ENCODE measurements around the gene FCHSD2. TPM values are rescaled to one million over a fixed set of nuclear protein-coding genes. Genes with fewer than 3 reads are reported as not detected.

Gene FCHSD2
- total and polyA plus RNA-seq, 2 of the 13 experiments (the other 11 are each of a cell fraction or from before 2014, with no cell fraction given), result 20.5 to 24.8 TPM

DNA sequence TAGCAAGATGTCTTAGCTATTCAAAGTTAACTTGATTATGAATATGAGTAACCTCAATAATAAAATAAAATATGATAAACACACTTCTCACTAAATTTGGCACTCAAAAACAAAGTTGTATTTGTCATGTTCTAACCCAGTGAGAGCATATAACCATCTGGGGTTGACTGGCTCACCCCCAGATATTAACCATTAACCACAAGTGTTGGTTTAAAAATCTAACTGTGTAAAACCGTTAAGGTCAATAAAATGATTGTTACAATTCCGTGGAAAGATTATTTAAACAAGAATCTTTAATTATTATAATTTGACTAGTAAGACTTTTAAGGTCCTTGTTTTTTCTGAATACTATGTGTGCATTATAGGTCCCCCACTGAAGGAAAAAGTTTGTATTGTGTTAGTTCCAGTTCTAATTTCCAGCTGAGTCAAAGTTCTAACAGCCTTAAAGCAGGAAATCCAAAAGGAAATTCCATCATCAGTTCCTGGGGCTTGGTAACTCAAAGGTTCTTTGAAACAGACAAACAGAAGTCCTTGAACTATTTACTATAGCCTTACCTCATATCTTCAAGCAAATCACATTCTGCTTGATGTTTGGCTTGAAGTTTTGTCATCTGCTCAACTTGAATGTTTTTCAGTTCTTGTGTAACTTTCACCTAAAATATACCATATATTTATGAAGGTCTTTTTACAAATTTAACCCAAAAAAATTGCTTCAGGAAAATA is 2.5 kb downstream of the FCHSD2 start (continued):
- TF ChIP-seq ZC3H13 (CRISPR knock-in tag; IDR thresholded peaks at IDR 0.05), result no peak
- no peak for TF ChIP-seq ZNF280B (CRISPR knock-in tag; IDR thresholded peaks at IDR 0.05; ENCODE audit: borderline replicate concordance)
- TF ChIP-seq CREM (IDR thresholded peaks at IDR 0.05), result peak; percentile 59; the same call in 1 of the 2 replicates
- TF ChIP-seq CREM (CRISPR knock-in tag; IDR thresholded peaks at IDR 0.05), result no peak
- TF ChIP-seq MBNL3 (CRISPR knock-in tag; conservative IDR thresholded peaks at IDR 0.05), result no peak
- TF ChIP-seq TCF12 (IDR thresholded peaks at IDR 0.05), result no peak
- TF ChIP-seq TCF12 (CRISPR knock-in tag; IDR thresholded peaks at IDR 0.05), result no peak
- no peak for TF ChIP-seq STAG1 (CRISPR knock-in tag; IDR thresholded peaks at IDR 0.05)
- no peak for TF ChIP-seq FOXK1 (CRISPR knock-in tag; IDR thresholded peaks at IDR 0.05; ENCODE audit: borderline replicate concordance, low read depth)
- no peak for TF ChIP-seq CENPX (CRISPR knock-in tag; IDR thresholded peaks at IDR 0.05)
- TF ChIP-seq ZNF251 (CRISPR knock-in tag; IDR thresholded peaks at IDR 0.05), result no peak

- no peak overlapping the region for H3K27ac ChIP-seq (ENCODE audit: extremely low read length, insufficient read depth, low read length)
- ChIA-PET POLR2A (no interaction called here), CTCF (ENCODE audit: low intra/inter-chr PET ratio, low total read pairs) (interaction anchor here (1.0 kb wide), 1 partner anchor 40 kb away, joined by 4 read pairs; no protein-coding TSS in a partner anchor)
- H3K27me3 ChIP-seq (ENCODE audit: control insufficient read depth in 1 of 2, insufficient read depth in 2 of 2, low read length in 2 of 2), result no peaks in the 10 kb centered on the region; a peak in 1 of 5 replicates
- TF ChIP-seq MAFF (IDR thresholded peaks at IDR 0.05; ENCODE audit: low read depth, low read length), result peak; percentile 91
- TF ChIP-seq JUND (CRISPR knock-in tag; IDR thresholded peaks at IDR 0.05), result no peak
- no peak for TF ChIP-seq ZNF235 (CRISPR knock-in tag; IDR thresholded peaks at IDR 0.05; ENCODE audit: borderline replicate concordance)
- peak; percentile 91 to 94 for TF ChIP-seq MAFK (conservative IDR thresholded peaks at IDR 0.05 in 1 of 2, IDR thresholded peaks at IDR 0.05 in 1 of 2; ENCODE audit: low read length in 2 of 2)
- TF ChIP-seq RFX3 (CRISPR knock-in tag; IDR thresholded peaks at IDR 0.05), result no peak
- no peak for TF ChIP-seq ZNF674 (CRISPR knock-in tag; IDR thresholded peaks at IDR 0.05; ENCODE audit: low read depth)
- peak; percentile 47 for TF ChIP-seq RBFOX2 (IDR thresholded peaks at IDR 0.05; ENCODE audit: low read depth, low read length)
- 0 out of 2 replicates have a peak, but pooled peaks have one; percentile 60 for TF ChIP-seq ZNF101 (CRISPR knock-in tag; IDR thresholded peaks at IDR 0.05; ENCODE audit: borderline replicate concordance, low read depth)
- no peak for TF ChIP-seq ZNF749 (CRISPR knock-in tag; IDR thresholded peaks at IDR 0.05; ENCODE audit: borderline replicate concordance)
- DNase-seq (ENCODE audit: low spot score), result no peak
- H3K9me3 ChIP-seq (ENCODE audit: low read length), result no peaks in the 10 kb centered on the region
- intact Hi-C loops (cut with micrococcal nuclease; ENCODE audit: unreplicated experiment) (no loop called here), in situ Hi-C loops (cut with HindIII; ENCODE audit: extremely low pct_ligation_motif_present, low pct_unique_long_range_greater_than_20kb) (no loop called here)
- H3K79me2 ChIP-seq (ENCODE audit: insufficient read depth, low read length), result peaks cover 90% of the 10 kb centered on the region
- FAIRE-seq, result no peak
- peak overlapping the region; percentile 44 for H3K4me2 ChIP-seq (ENCODE audit: low read depth, low read length)
- peaks cover 52% of the 10 kb centered on the region for H3K4me1 ChIP-seq (ENCODE audit: insufficient read depth, low read length)
- no peaks in the 10 kb centered on the region for H4K20me1 ChIP-seq (ENCODE audit: insufficient read depth, low read length)
- no peak overlapping the region; a peak in 1 of 6 replicates for H3K4me3 ChIP-seq (replicated peaks in 1 of 3; ENCODE audit: insufficient read depth in 1 of 3, low read depth in 2 of 3, low read length in 3 of 3)
- ATAC-seq, result no peak
- no peak overlapping the region for H2AFZ ChIP-seq (ENCODE audit: low read length)
- BruUV-seq (replicated peaks), result TSS peak; percentile 7
- H3K36me3 ChIP-seq (replicated peaks in 1 of 2; ENCODE audit: control insufficient read depth in 1 of 2, insufficient read depth in 2 of 2, low read length in 2 of 2), result peaks cover 5 to 29% of the 10 kb centered on the region in 2 experiments
- no peak overlapping the region for H3K9ac ChIP-seq (ENCODE audit: insufficient read depth, low read depth, low read length)
These were observed 4.2 kb downstream of the FCHSD2 start for GRCh38 chr11:73137944-73138274.
